HG03097 (cell line): ENCODE data around the gene DHRS13.
"Not testable (repeated sequence)": the region's sequence is repeated elsewhere in the genome, so short reads cannot be mapped to it uniquely, and the experiment has no call there.

Source experiments
- ATAC-seq: cut with Tn5 transposase; IDR thresholded peaks from one replicate; pipeline ENCODE4 v1.9.1; 2021; ENCODE audit not compliant: unreplicated experiment, low FRiP score

The DHRS13 gene

DNA sequence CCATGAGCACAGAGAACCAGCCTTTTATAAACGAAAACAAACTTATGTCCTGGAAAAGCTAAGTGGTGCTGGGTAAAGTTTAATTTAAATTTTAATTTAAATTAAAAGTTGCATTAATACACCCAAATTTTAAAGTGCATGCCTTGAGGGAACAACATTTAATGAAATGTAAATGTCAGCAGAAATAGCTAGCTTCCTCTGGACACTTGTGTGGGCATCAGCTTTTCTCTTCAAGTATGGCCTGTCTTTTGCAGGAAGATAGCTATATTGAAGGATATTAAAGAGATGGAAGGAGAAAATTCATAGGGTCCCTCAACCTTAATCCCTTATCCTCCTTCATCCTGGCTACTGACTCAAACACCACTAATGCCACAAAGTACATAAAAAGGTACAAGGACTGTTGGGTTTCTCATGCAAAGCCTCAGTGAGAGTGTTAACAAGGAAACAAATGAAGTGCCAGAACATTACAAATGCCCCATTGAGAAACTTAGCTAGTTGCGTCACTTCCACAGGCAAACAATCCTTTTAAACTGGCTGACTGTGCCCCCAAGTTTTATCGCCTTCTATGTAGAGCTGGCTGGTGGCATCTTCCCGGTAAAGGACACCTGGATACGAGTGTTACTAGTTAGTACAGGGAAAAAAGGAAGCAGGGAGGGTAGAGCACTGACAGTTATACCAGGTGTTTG lies 34.3 kb upstream of the DHRS13 start:
- no peak for ATAC-seq

DNA sequence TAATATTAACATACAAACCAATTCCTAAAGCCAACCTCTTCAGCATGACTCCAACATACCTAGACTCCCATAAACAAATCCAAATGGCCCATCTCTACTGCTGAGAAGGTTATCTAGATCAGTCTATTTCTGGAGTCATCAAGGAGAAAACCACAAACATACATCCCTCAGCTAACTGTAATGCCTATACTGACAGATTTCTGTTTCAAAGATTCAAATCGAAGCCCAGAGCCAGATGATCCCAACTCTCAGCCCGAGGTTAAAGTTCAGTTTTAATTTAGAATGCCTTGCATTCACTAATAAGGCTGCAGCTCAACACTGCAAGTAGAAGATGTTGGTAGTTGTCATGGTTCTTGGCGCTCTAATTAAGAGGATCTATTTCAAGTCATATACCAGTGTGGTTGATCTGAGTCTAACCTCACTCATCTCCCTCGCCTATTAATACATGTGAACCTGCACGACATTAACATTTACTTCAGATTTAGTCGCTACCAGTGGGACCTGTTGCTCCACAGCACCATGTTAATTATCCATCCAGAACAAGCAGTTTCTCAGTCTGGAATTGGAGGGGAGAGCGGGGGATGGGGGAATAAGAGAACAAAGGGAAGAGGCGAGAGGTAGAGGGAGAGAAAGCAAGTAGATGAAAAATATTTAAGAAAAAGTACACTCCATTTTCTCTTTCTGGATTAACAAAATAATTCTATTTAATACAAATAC lies 33.0 kb upstream of the DHRS13 start:
- no peak for ATAC-seq

DNA sequence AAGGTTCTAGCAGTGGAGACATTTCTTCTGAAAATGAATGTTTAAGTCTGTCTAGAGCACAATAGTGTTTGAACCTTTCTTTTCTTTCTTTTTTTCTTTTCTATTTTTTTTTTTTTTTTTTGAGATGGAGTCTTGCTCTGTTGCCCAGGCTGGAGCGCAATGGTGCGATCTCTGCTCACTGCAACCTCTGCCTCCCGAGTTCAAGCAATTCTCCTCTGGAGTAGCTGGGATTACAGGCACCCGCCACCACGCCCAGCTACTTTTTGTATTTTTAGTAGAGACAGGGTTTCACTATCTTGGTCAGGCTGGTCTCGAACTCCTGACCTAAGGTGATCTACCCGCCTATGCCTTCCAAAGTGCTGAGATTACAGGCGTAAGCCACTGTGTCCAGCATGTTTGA lies 31.6 kb upstream of the DHRS13 start:
- not testable (repeated sequence) for ATAC-seq

DNA sequence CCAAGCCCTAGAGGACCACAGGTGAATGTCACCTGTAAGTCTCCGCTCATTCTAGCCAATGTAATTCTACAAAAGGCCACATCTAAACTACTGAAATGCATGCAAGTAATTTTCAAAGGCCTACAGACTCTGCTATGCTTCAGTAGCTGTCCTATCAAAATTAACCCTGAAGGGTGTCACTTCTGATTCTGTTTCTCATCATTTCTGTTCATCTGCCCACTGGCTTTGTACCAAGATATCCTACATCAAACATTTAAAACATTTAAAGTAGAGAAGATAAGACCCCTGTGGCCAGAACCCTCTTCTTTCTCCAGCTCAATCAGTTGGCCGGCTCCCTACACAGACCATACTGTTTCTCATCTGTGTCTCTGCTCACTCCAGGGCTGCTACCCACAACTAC lies 26.9 kb upstream of the DHRS13 start:
- ATAC-seq: no peak

DNA sequence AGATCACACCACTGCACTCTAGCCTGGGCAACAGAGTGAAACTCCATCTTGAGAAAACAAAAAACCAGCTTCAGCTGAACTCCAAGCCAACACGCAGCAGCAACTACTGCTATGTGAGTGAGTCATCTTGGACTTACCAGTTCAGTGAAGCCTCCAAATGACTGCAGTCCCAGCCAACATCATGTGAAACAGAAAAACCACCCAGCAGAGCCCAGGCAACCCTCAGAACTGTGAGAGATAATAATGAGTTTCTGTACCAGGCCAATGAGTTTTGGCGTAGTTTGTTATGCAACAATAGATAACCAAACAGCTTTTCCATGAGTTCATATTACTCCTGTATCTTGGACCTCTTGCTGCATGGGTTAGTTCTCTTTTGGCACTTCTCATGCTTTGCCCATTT lies 25.2 kb upstream of the DHRS13 start:
- no peak for ATAC-seq

DNA sequence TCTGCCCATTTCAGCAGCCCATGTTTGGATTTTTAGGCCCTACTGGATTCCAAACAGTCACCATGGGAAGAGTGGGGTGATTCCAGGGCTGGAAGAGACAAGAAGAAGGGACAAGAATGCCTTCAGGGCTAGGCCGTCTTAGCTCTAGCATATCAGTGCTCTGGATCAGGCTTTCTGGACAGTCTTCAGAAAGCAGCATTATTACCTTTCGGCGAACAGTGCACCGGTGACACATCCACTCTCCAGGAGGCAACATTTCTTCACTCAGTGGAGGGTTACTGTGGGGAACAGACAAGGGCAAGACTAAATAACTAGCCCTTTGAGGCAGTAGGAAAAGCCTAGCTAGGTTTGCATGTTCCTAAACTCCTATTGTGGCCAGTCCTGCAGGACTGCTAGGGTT lies 23.9 kb upstream of the DHRS13 start:
- ATAC-seq: no peak

DNA sequence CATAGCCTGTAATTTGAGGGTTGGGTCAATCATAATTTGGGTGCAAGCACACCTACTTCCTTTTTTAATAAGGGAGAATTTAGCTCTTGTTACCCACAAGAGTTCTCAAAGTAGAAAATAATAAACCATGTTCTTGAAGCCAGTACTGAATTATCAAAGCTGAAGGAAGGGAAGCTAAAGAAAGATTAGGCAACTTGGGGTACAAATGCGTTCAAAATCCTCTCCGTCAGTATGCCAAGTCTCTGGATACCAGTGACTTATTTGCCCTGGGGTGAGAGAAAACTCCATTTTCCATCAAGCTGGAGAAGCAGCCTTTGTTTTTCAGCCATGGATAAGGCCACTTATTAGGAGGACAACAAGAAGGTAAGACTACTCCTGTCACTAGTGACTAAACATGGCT lies 23.5 kb upstream of the DHRS13 start:
- no peak for ATAC-seq

DNA sequence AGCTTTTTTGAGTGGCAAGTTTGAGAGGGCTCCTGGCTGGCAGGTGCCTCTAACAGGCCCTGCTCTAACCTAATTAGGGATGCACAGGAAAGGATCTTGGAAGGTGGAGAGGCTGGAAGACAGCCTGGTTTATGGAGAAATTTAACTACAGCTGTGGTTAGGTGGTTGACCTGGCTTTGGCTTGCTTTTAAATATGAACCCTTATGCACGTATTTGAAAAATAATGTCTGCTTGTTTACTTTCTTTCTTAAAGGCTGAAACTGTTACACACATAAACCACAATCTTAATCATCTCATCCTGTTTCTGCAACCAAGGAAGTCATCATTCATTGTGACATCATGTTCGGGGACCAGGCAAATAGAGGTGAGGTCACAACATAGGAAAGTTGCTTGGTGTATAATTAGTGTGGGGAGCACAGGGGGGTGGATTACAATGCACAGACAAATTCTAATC lies 23.1 kb upstream of the DHRS13 start:
- ATAC-seq: peak; percentile 35

DNA sequence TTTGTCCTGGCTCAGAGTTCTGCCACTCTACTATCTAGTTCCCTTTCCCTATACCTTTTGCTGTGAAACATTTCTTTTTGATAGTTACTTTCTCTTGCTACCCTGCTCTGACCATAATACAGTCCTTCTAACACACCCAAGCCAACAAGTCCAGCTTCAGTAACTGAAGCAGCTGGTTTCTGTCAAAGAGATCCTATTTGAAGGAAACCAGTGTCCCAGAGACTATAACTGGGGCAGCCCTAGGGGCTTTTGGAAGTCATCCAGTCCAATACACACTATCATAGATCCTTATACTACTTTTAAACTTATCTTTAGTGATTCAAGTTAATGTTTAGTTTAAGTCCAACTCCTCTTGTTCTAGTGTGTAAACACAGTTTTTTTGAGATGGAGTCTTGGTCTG lies 17.3 kb upstream of the DHRS13 start:
- no peak for ATAC-seq

DNA sequence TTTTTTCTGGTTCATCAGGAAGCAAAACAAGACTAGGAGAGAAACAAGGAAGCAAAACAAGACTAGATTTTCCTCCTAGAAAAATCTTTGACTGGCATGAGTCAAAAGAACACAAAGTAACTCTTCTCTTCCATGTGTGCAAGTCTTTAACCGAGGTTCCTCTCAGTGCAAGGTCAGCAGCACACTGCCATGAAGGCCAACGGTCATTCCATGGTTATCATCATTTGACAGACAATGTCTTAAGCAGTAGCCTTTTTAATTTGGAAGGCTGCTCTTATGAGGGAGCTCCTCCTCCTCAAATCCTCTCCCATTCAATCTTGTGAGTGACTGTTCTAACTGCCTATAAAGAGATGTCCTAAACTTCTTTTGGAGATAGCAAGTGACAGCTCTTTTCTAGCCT lies 15.4 kb upstream of the DHRS13 start:
- no peak for ATAC-seq

DNA sequence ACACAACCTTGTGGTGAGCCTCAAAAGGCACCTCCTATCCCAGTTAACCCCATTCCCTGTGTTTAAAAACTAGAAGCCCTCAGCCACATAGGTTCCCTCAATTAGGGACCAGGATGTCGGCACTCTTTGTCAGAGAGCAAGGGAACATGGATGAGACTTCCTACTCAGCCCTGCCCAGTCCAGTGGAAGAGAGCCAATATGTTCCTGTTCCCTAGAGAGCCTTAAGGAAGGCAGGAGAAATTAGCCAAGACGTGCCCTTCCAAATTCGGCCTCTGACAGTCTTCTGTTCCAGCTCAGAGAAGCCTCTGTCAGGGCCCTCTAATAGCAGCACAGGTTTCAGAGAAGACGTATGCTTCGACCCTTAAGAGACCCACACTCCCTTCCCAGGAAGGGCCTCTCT lies 14.6 kb upstream of the DHRS13 start:
- no peak for ATAC-seq

DNA sequence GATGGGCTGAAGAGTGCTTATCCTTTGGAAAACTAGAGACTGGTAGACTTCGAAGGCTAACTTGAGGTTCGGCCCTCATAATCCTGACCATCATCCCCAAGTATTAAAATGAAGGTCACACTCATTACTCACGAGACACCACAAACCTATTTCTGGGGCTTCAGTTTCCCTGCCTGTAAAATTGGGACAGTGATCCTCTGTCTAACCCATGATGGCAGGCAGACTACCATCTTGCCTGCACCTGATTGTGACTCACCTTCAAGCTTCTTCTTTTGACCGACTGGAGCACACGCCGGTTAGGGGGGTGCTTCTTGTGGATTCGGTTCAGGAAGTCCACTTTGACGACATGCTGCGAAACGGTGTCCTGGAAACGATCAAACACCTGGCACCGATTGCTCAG lies 14.2 kb upstream of the DHRS13 start:
- ATAC-seq: no peak

DNA sequence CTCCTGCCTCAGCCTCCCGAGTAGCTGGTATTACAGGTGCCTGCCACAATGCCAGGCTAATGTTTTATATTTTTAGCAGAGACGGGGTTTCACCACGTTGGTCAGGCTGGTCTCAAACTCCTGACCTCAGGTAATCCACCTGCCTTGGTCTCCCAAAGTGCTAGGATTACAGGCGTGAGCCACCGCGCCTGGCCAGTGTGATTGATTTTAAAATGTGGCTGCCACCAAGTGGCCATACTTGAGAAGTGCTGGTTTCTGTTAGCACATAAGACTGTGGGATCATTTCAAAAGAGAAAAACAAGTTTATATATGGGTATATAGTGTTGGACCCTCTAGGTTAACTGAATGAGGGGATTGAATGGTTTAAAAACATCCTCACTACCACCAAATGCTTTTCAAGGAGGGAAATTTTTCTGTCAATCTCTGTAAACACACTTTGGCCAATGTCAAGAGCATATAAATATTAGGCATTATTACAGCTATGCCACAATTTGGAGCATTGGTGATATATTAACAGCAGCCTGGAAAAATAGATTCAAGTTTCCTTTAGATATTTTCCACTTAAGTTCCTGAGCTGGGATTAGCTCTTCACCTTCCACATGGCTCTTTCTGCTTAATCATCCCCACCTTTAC lies 13.5 kb upstream of the DHRS13 start:
- ATAC-seq: no peak

DNA sequence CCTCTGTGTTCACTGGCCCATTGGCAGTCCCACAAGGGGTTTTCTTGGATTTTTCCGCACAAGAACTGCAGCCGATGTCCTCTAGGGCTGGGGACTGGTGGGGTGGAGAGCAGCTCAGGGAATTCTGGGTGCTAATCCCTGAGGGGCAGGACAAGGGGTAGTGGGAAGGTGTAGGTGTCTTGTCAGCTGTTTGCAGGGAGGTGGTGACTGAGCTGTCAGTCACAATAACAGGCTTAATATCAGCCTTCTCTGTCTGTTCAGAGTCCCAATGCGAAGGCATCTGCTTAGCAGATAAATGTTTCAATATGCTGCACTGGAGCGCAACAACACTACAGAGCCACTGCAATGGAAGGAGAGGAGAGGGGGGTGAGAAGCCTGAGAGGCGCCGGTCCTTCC lies 10.1 kb upstream of the DHRS13 start:
- no peak for ATAC-seq

DNA sequence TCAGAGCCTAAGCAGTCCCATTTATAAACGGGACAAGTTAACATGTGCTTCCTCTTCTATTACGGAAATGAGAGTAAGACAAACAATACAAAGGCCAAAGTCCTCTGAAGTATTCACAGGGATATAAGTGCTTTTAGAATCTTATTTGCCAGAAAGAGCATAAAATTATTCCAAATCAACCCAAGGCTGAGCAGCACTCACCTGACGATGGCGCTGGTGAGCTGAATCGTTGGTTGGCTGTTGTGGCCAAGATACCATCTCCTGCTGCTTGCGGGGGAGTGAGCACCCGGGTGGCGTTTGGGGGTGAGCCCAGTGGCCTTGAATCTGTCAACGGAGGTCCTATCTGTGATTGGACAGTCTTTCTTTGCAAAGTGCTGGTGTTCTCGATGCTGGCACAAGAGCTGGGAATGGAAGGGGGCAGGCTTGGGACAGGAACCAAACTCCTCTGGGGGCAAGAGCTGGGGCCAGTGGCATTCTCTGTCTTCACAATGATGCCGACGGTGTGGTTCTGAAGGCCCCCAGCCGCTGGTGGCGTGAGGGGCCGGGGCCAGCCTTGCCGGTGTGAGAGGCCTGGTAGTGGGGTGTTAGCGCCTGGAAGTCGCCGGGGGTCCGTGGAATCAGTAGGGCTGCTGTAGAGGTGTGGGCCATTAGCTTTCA lies 9.5 kb upstream of the DHRS13 start:
- ATAC-seq: no peak

DNA sequence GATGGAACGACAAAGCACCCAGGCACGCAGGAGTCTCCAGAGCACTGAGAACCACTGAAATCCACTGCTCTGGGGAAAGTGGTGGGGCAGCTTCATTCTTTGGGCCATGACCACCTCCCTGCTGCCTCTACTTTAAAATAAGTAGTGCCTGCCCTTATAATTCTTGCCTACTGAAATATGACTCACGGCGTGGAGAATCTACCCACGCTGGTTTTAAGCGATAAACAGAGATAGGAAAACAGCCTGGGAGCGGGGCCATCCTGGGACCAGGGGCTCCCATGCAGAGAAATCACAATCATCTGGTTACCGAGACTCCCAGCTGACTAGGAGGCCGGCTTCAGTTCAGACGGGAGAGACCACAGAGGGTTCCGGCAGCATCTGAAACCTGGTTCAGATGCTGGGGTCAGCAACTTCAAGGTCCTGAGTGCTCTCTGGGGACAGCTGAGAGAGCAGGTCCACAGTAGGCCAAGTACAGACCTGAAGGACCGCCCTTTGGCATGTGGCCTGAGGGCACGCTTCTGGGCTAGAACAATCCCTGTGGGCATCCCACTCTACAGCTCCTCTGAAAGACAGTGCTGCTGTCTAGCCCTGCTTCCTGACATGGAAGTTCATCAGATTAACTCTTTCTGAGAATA lies 8.6 kb upstream of the DHRS13 start:
- ATAC-seq: no peak

DNA sequence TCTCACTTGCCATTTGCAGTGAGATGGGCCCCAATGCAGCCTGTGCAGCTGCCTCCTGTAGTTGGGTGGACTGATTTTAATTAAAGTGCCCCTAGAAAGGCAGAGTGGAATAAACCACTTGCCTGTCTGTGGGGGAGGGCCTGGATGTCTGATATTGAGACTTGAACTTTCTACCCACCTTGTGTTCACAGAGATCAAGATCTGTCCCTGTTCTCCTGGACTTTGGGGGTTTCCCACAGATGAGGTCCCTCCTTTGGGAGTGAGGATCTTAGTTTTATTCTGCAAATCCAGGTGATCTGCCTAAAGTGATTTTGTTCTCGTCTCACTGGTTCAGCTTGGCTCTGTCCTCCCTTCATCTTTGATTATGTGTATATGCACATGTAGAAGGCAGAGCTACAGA lies 7.7 kb upstream of the DHRS13 start:
- no peak for ATAC-seq

DNA sequence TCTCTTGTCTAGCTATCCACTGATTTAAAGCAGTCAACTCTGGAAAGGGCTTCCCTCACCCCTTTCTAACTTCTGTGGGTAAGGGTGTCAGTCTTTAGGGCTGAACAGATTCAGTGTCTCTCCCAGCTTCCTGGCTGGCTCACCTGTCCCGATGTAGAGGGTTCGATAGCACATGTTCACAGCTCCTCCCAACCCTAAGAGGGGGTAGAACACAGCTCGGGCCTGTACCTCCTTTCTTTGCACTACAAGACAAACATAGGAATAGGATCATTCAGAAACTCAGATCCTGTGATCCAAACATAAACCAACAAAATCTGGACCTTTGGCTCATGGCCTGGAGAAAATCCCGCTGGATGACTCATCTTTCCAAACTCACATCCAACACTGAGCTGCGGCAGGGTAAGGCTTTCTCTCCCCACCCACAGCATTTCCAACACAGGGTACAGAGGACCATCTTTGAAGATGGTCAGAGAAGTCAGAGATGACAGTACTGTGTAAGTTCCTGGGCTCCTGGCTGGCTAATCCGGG lies 5.8 kb upstream of the DHRS13 start:
- no peak for ATAC-seq

DNA sequence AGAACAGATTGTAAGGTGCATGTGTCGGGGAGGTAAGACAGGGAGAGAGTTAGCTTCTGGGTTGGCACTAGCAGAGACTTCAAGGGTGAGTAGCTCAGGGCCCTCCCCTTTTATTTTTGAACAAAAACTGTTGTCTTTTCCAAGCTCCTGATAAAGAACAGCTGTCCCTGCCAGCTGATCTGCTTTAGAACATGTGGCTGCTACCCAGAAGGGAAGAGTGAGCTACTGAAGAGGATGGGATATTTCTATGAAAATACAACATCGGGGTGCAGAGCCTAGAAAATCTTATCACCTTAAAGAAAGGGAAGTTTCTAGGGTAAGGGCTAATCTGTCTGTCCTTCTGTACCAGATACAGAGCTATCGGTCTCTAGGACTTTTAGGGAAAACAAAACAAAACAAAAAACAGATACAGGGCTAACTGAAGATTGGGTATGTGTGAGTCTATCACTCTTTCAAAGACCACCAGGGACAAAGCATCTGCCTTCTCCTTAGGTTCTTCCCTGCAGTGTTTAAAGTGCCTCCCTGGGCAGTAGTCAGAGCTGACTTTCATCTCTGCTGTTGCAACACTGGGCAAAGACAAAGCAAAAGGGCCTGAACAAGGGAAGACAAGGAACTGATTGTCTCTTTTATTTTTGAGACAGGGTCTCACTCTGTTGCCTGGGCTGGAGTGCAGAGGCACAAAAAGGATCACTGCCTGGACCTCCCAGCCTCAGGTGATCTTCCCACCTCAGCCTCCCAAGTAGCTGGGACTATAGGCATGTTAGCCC lies 5.0 kb upstream of the DHRS13 start:
- ATAC-seq: no peak
